Stimulated activated CD8-positive, alpha-beta memory T cell treated with anti-CD3 and anti-CD28 coated beads, Interleukin-15, amount 100 ng/mL, for 4 hours (primary cell): Measurements from ENCODE around the gene ZNF787.
A peak's percentile ranks its signal among the peaks of the same experiment; 100 is the strongest.
"Not testable (repeated sequence)": the region's sequence is repeated elsewhere in the genome, so short reads cannot be mapped to it uniquely, and the experiment has no call there.

ENCODE experiments used
- DNase-seq, 2 donors: peaks; one replicate each; pipeline ENCODE4 v3.0.0-alpha.2; 2020; ENCODE audit warnings: low read depth in 2 of 2

The ZNF787 gene

GRCh38 chr19:56106397-56106849, 14.7 kb downstream of the ZNF787 start:
- no peak for DNase-seq

- not testable (repeated sequence) for DNase-seq
These were observed 15.2 kb downstream of the ZNF787 start for GRCh38 chr19:56105831-56106396.

GRCh38 chr19:56105090-56105701, 15.9 kb downstream of the ZNF787 start:
- peak in 1 of 2 donors; percentile 17 for DNase-seq

GRCh38 chr19:56104423-56104822, 16.7 kb downstream of the ZNF787 start:
- no peak for DNase-seq

- DNase-seq: no peak
These were observed 18.0 kb downstream of the ZNF787 start for GRCh38 chr19:56103027-56103614.

GRCh38 chr19:56101746-56102535, 19.2 kb downstream of the ZNF787 start:
- no peak for DNase-seq

GRCh38 chr19:56101095-56101494, 20.0 kb downstream of the ZNF787 start:
- no peak for DNase-seq

GRCh38 chr19:56099638-56100539, 21.2 kb downstream of the ZNF787 start:
- DNase-seq: no peak

GRCh38 chr19:56098731-56099568, 22.1 kb downstream of the ZNF787 start:
- no peak for DNase-seq

- not testable (repeated sequence) for DNase-seq
These were observed 22.9 kb downstream of the ZNF787 start for GRCh38 chr19:56098237-56098636.

- no peak for DNase-seq
These were observed 23.3 kb downstream of the ZNF787 start for GRCh38 chr19:56097776-56098175.

GRCh38 chr19:56097306-56097705, 23.8 kb downstream of the ZNF787 start:
- DNase-seq: no peak

- no peak for DNase-seq
These were observed 24.4 kb downstream of the ZNF787 start for GRCh38 chr19:56096665-56097064.

GRCh38 chr19:56094449-56094848, 26.6 kb downstream of the ZNF787 start:
- no peak for DNase-seq

- DNase-seq: no peak
These were observed 28.1 kb downstream of the ZNF787 start for GRCh38 chr19:56092685-56093631.

GRCh38 chr19:56091751-56092546, 29.1 kb downstream of the ZNF787 start:
- no peak for DNase-seq

- no peak for DNase-seq
These were observed 30.0 kb downstream of the ZNF787 start for GRCh38 chr19:56091066-56091490.

- DNase-seq: no peak
These were observed 31.8 kb downstream of the ZNF787 start for GRCh38 chr19:56089344-56089743.
